Raji (cell line): ENCODE measurements around the gene NCOA7.

ENCODE experiments used
- POLR2A ChIP-seq: IDR thresholded peaks from 2 replicates; pipeline ENCODE4 v1.6.1; 2011; ENCODE audit warnings: low read depth, low read length, control low read depth; ENCODE audit not compliant: insufficient read depth

Gene NCOA7, protein sequence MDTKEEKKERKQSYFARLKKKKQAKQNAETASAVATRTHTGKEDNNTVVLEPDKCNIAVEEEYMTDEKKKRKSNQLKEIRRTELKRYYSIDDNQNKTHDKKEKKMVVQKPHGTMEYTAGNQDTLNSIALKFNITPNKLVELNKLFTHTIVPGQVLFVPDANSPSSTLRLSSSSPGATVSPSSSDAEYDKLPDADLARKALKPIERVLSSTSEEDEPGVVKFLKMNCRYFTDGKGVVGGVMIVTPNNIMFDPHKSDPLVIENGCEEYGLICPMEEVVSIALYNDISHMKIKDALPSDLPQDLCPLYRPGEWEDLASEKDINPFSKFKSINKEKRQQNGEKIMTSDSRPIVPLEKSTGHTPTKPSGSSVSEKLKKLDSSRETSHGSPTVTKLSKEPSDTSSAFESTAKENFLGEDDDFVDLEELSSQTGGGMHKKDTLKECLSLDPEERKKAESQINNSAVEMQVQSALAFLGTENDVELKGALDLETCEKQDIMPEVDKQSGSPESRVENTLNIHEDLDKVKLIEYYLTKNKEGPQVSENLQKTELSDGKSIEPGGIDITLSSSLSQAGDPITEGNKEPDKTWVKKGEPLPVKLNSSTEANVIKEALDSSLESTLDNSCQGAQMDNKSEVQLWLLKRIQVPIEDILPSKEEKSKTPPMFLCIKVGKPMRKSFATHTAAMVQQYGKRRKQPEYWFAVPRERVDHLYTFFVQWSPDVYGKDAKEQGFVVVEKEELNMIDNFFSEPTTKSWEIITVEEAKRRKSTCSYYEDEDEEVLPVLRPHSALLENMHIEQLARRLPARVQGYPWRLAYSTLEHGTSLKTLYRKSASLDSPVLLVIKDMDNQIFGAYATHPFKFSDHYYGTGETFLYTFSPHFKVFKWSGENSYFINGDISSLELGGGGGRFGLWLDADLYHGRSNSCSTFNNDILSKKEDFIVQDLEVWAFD

DNA sequence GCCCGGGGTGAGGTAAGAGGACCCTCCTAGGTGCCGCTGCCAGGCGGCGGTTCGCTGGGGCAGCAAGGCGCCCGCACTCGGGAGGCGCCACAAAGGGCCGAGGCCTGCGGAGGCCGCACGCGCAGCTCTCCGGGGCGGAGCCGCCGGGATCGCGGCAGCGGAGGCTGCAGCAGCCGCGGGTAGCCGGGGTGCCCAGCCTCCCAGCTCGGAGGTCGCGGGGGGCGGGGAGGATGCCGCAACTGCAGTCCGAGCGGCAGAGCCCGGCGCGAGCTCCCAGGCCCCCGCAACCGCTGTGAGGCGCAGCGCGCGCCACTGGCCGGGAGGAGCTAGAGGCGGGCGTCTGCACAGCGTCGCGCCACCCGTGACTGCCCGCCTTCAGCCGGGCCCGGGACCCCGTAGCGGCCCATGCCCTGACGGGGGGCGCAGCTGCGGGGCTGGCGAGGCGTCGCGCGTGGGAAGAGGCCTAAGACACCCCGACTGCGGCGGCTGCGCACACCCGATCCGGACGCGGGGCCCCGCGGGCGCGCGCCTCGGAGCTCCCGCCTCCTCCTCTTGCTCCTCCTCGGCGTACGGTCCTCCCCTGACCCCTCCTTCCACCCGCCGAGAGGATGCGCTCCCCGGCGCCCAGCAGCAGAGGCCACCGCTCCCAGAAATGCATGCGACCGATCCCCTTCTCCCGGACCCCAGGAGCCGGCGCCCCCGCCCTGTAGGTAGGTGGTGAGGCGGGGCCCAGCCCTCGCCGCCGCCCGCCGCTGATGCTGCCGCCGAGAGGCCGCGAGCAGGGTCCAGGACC lies at the start of gene NCOA7:
Gene NCOA7 (plus strand): TSS at position 603 of the 793 bp plus-strand sequence. CDS start 24,395 bp downstream, outside the sequence.
- peak; percentile 79 for TF ChIP-seq POLR2A

DNA sequence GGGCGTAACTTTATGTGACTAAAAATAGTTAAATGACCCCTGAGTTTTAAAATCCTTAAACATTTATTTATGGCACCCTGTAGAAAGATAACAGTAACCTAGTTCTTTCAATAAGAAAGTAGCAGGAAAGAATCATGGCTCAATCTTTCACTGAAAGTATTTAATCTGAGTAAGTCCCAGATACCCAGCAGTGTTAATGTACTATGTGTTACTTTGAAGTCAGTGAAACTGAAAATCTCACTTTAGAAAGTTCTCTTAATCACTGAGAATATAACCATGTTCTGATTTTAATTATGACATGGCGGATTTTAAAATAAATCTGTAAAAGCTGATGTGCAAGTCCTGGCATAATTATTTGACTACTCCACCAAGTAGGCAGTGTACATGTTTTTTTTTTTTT lies 49.4 kb upstream of the NCOA7 start:
- TF ChIP-seq POLR2A: no peak

DNA sequence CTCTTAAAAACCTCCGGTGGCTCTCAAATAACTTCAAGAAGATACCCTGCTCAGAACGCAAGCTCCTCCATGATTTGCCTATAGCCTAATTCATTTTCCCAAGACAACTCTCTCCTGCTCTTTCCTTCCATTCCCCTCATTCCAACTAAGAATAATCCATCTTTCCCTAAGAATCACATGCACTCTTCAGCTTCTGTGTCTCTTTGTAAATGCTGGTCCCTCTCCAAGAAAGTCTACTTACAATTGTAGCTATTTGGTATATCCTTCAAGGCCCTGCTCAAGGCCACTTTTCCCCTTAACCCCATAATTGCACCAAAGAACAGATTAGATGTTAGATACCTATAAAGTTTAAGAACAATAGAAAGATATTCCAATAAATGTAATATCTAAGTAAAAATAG lies 48.7 kb upstream of the NCOA7 start:
- no peak for TF ChIP-seq POLR2A

DNA sequence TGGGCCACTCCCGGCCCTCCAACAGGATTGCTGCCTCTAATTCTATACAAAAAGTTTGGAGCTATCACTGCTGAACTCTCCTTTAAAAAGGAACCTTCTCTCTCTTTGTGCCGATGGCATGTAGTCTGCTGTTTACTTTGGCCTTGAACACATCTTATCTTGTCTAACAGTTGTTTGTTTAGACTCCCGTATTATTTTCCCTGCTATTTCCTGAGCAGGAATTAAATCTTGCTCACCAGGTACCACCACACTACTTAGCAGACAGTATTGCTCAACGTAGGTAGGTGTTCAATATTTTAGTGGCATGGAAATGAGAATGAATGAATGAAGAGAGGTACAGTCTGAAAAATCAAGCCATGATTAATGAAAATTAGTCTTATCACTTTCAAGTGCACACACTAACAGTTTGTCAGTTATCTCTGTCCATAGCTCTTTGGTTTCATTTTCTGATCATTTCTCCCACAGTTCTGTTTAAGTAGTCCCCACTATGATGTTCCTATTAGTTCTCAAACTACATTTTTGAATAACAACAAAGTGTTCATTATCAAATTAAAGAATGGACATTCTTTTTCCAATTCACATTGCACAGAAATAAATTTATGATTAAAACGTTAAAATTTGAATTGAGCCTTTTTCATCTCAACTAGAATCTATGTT lies 48.2 kb upstream of the NCOA7 start:
- TF ChIP-seq POLR2A: no peak

DNA sequence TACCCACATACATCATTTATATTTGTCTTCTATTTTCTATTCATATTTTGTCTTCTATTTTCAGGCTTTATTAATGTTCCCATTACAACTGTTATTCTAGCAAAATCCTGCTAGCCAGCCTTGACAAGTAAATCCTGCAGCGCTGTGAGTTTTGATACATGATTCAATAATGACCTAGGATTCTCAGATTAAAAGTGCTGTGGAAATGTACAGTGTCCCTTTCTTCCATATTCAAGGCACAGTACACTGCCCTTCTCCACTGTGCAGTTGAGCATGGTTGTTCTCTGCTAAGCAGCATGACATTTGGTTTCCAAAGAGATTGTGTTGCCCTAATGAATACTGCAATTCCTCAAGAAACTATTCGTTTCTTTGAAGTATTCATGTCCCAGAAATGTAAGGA lies 47.2 kb upstream of the NCOA7 start:
- no peak for TF ChIP-seq POLR2A

DNA sequence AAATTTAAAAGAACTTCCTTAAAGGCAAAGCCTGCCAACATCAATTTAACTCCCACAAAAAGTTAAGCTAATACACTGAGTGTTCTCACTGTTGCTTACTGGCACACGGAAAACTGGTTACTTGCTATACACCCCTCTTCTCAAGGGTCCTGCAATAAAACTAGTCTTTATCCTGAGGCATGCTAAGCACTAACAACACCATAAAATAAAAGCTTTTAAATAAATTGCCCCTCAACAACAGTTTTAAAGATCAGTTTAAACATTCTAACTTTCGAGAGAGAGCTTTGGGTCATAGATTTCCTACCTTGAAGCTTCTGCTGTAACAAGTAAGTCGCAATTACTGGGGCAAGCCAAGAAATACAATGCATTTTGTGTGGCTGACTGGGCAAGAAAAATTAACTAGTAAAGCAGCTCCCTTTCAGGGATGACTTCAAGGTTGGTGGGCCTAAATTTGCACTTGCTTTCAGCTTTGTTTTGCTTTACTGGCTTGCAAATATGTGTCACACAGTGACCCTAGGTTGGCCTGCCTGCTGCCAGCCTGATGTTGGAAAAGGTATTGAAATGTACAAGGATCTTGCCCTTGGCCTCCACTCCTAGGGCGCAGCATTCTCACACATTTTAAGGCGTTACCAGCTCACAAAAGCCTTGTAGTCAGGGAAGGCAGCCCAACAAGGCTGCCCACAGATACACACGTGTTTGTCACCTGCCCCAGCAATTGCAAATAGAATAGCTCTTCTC lies 45.3 kb upstream of the NCOA7 start:
- no peak for TF ChIP-seq POLR2A

DNA sequence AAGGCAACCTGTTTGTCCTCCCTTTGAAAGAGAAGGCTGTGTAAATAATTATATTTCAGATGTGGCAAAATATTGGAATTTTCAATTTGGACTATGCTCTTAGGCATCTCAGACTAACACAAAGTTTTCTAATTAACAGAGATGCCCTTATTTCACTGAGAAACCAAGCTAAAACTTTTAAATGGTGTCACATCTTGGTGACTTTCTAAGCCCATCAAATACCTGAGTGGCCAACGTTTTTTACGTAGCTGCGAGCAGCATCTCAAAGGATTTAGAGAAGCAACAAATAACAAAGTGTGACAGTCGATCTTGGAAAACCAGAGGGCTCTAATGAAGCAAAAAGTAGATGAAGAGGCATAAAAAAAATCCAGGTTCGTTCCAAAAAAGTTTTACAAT lies 44.7 kb upstream of the NCOA7 start:
- no peak for TF ChIP-seq POLR2A

DNA sequence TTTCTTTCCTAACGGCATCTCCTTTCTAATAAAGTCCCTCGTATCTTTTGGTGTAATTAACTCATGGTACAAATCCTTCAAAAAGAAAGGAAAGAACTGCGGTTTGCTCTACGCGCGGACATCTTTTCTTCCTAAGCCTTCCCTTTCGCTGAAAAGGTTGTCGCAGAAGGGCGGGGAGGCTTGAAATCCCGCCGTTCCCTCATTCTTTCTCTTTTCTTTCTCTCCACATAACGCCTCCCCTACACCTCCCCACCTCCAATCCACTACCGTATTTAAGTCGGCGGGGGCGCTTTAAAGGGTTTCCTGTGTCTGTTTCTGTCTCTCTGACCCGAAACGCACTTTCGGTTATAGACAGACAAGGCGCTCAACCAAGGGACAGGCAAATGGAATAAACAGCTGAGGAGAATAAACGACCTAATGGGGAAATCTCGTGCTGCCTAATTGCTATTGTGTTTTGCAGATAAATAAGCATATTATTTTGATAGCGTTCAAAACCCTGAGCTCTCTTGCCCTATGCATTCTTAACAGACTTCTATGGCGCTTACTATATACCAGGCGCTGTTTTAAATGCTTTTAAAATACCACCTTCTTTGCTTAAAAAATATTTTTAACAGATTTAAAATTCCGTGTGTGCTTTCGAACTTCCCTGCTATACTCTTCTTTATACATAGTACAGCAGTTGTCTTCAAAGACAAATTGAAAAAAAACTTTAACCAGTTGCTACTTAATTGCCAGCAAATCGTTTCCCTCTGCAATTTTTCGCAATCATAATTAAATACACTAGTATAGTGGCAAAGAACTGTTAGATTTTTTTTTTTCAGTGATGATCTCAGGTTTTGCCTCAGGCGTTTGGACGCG lies 43.8 kb upstream of the NCOA7 start:
- no peak for TF ChIP-seq POLR2A

DNA sequence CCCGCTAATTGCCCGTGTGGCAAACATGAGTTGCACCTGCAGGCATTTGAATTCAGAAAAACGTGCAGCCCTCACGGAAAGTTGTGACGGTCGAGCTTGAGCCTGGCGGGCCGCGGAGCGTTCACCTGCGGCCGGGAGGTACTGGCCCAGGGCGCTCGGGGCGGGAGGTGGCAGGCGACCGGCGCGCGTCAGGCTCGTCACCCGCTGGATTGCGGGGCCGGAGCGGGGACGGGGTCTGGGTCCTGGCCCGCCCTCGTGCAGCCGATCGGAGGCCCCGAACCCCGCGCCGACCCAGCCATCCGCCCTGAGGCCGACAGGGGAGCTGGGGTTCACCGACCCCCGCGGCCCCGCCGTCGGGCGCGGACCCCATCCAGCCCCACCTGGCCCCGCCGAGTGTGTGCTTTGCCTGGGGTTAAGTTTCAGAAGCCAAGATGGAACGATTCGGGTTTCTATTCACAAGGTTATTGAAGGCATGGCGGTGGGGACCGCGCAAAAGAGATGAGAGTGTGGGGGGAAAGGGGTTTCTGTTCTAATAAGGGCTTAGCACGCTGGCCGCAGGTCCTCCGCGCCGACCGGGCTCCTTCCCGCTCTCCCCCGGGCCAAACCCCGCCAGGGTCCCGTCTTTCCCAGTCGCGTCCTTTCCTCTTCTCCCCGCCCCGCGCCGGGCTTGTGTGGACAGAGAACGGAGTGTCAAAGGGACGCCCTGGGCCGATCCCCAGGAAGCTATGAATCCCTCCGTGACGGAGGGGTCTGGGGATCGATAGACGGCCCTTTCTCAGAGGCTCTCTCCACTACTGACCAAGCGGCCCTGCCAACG lies 43.0 kb upstream of the NCOA7 start:
- no peak for TF ChIP-seq POLR2A

DNA sequence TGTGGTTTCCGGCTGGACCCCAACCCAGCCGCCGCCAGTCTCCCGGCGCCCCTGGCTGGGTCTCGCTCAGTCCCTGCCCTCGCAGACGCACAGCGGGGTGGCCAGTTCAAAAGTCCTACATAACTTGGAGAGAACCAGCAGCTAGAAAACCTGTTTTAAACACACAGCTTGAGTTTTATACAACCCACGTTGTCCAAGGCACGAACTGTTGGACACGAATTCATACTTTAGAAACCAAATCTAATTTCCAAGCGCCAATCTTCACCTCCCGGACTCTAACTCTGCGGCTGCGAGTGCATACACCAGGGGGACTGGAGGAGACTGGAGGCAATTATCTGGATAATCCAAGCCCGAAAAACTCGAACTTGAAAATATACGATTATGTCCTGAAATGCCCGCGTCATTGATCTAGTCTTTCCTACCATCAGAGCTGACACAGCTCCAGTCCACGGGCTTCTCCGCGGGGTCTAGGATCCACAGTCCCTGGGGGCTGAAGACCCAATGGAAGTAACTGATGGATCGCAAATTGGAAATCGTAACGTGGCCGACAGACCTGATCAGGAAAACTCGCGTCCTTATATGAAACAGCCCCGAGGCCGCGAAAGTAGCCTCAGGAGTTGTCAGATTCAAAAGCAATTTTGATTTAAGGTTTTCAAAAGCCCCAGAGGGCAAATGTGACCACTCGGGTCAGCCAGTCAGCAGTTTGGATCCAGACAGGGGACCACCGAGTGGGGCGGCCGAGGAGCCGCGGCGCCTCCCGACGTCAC lies 42.2 kb upstream of the NCOA7 start:
- TF ChIP-seq POLR2A: no peak

DNA sequence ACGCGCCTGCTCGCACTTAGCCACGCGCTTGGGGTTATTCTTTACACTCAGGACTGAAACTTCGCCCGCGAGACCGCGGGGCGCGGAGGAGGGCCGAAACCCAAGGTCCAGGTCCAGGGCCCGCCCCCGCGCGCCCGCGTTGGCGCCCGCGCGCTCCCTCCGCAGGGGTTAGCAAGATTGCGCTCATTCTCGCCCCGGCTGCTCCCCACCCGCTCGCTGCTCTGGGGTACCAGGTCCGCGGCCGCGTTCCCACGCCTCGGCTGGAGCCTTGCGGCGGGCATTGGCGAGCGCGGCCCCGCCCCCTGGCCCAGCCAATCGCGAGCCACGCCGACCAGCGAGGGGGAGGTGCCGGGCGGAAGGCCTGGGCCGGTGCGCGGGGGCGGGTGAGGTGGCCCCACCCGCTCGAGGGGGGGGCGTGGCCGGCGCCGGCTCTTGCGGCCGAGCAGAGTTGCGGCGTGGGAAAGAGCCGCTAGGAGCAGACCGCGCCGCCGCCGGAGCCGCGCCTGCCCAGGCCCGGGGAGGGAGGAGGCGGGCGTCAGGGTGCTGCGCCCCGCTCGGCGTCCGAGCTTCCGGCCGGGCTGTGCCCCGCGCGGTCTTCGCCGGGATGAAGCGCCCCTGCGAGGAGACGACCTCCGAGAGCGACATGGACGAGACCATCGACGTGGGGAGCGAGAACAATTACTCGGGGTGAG lies 41.4 kb upstream of the NCOA7 start, which contains the start of gene HEY2:
Gene HEY2 (plus strand): TSS at position 460 of the 692 bp plus-strand sequence. CDS start 145 bp downstream, at position 605.
- no peak for TF ChIP-seq POLR2A
